Brain microvascular endothelial cell (primary cell): ENCODE results near the gene RRAGA.

Experiments used
- DNase-seq: peaks from one replicate; pipeline ENCODE4 v3.0.0-alpha.2; 2020
- H3K27ac ChIP-seq: fragments of 250-450 bp; sonication (Bioruptor Pico); 2 replicates; pipeline ENCODE4 v1.5.1; 2020; ENCODE audit warnings: mild to moderate bottlenecking, moderate library complexity
- H3K27me3 ChIP-seq: fragments of 250-450 bp; sonication (Bioruptor Pico); replicated peaks from 2 replicates; pipeline ENCODE4 v1.5.1; 2020; ENCODE audit warnings: mild to moderate bottlenecking
- H3K36me3 ChIP-seq: fragments of 250-450 bp; sonication (Bioruptor Pico); replicated peaks from 2 replicates; pipeline ENCODE4 v1.5.1; 2020; ENCODE audit warnings: mild to moderate bottlenecking
- H3K4me3 ChIP-seq: 2 replicates; pipeline ENCODE4 v1.5.1; 2011; ENCODE audit warnings: low read depth, mild to moderate bottlenecking, control low read depth, low read length, moderate library complexity
- CTCF ChIP-seq: IDR thresholded peaks from 2 replicates; pipeline ENCODE4 v1.5.1; 2011; ENCODE audit warnings: low read depth, mild to moderate bottlenecking, moderate library complexity, low read length, control low read depth, inconsistent platforms; ENCODE audit errors: missing control alignments
- in situ Hi-C: cut with HindIII; loops from 2 replicates; pipeline ENCODE4 v1.10.0; 2017; ENCODE audit warnings: low sequenced_read_pairs, low pct_ligation_motif_present

RRAGA gene

GRCh38 chr9:19032406-19032805, 16.8 kb upstream of the RRAGA start:
- TF ChIP-seq CTCF, result no peak
- in situ Hi-C loops, result loop anchor here (25.0 kb wide), 2 partner anchors 570 to 770 kb away; partner anchors contain the start of gene ADAMTSL1
- no peaks in the 10 kb centered on the region for H3K27me3 ChIP-seq

GRCh38 chr9:19033015-19033414, 16.2 kb upstream of the RRAGA start, which contains the start of gene SAXO1:
TSS of gene SAXO1 (minus strand) at chr9:19033209. CDS start at chr9:19032908, 301 bp downstream.
- Histone ChIP-seq H3K4me3 (no peak within 1 kb of the TSS), H3K27ac (no peak within 1 kb of the TSS), H3K27me3 (no peaks in the 10 kb centered on the region), H3K36me3 (no peaks in the 10 kb centered on the region)
- DNase-seq, result no peak
- in situ Hi-C loops, result loop anchor here (25.0 kb wide), 2 partner anchors 571 to 771 kb away; partner anchors contain the start of gene ADAMTSL1
- no peak for TF ChIP-seq CTCF

More at GRCh38 chr9:19032406-19032805, 16.8 kb upstream of the RRAGA start:
- H3K36me3 ChIP-seq, result no peaks in the 10 kb centered on the region
- H3K27ac ChIP-seq, result no peak overlapping the region
- no peak overlapping the region for H3K4me3 ChIP-seq
- DNase-seq, result no peak

GRCh38 chr9:19036611-19037010, 12.6 kb upstream of the RRAGA start:
- in situ Hi-C loops, result loop anchor here (25.0 kb wide), 2 partner anchors 574 to 774 kb away; partner anchors contain the start of gene ADAMTSL1
- DNase-seq, result no peak
- Histone ChIP-seq H3K27ac (no peak overlapping the region), H3K4me3 (no peak overlapping the region), H3K36me3 (no peaks in the 10 kb centered on the region), H3K27me3 (no peaks in the 10 kb centered on the region)
- peak; percentile 42 for TF ChIP-seq CTCF

GRCh38 chr9:19049917-19050636, 850 bp downstream of the RRAGA start:
- peak; percentile 27 for DNase-seq
- H3K4me3 ChIP-seq, result peak overlapping the region; percentile 92
- in situ Hi-C loops, result loop anchor here (25.0 kb wide), 2 partner anchors 588 to 788 kb away; partner anchors contain the start of gene ADAMTSL1
- H3K27me3 ChIP-seq, result no peaks in the 10 kb centered on the region
- no peak for TF ChIP-seq CTCF
- H3K27ac ChIP-seq, result peak overlapping the region; percentile 73
- H3K36me3 ChIP-seq, result no peaks in the 10 kb centered on the region

GRCh38 chr9:19050637-19051591, 1.7 kb downstream of the RRAGA start:
- Histone ChIP-seq H3K36me3 (no peaks in the 10 kb centered on the region), H3K27me3 (no peaks in the 10 kb centered on the region), H3K27ac (no peak overlapping the region), H3K4me3 (peak overlapping the region; percentile 92)
- DNase-seq, result no peak
- in situ Hi-C loops, result no loop called here
- TF ChIP-seq CTCF, result no peak
